Activated naive CD8-positive, alpha-beta T cell (primary cell): ENCODE data around the gene HOXC11.

Experiments
- H3K27ac Mint-ChIP-seq: one replicate; pipeline ENCODE4 v1.8.0; 2021; ENCODE audit warnings: mixed read lengths
- H3K27me3 Mint-ChIP-seq: one replicate; pipeline ENCODE4 v1.8.0; 2021; ENCODE audit warnings: mixed read lengths
- H3K36me3 Mint-ChIP-seq: one replicate; pipeline ENCODE4 v1.8.0; 2021; ENCODE audit warnings: mixed read lengths
- H3K4me1 Mint-ChIP-seq: one replicate; pipeline ENCODE4 v1.8.0; 2021; ENCODE audit warnings: low read depth, mixed read lengths
- H3K4me3 Mint-ChIP-seq: one replicate; pipeline ENCODE4 v1.8.0; 2021; ENCODE audit warnings: mild to moderate bottlenecking, mixed read lengths
- H3K9me3 Mint-ChIP-seq: one replicate; pipeline ENCODE4 v1.8.0; 2021; ENCODE audit warnings: low read depth, mixed read lengths

HOXC11 gene

GRCh38 chr12:53989227-53990113, 16.5 kb downstream of the HOXC11 start:
- Mint-ChIP-seq H3K36me3 (no peaks in the 10 kb centered on the region), H3K4me3 (peak overlapping the region; percentile 69), H3K9me3 (no peaks in the 10 kb centered on the region), H3K27me3 (peaks cover 69% of the 10 kb centered on the region), H3K4me1 (peaks cover 44% of the 10 kb centered on the region), H3K27ac (no peak overlapping the region)

GRCh38 chr12:53990311-53991076, 17.6 kb downstream of the HOXC11 start:
- H3K4me1 Mint-ChIP-seq, result peaks cover 42% of the 10 kb centered on the region
- peaks cover 68% of the 10 kb centered on the region for H3K27me3 Mint-ChIP-seq
- H3K36me3 Mint-ChIP-seq, result no peaks in the 10 kb centered on the region
- H3K9me3 Mint-ChIP-seq, result no peaks in the 10 kb centered on the region
- no peak overlapping the region for H3K27ac Mint-ChIP-seq
- peak overlapping the region; percentile 17 for H3K4me3 Mint-ChIP-seq

- H3K27ac Mint-ChIP-seq, result no peak overlapping the region
- peaks cover 66% of the 10 kb centered on the region for H3K27me3 Mint-ChIP-seq
- no peaks in the 10 kb centered on the region for H3K9me3 Mint-ChIP-seq
- peaks cover 43% of the 10 kb centered on the region for H3K4me1 Mint-ChIP-seq
- H3K4me3 Mint-ChIP-seq, result no peak overlapping the region
- H3K36me3 Mint-ChIP-seq, result no peaks in the 10 kb centered on the region
Measured at GRCh38 chr12:53991077-53991460, 18.1 kb downstream of the HOXC11 start.

GRCh38 chr12:53992377-53992889, 19.5 kb downstream of the HOXC11 start:
- H3K9me3 Mint-ChIP-seq, result no peaks in the 10 kb centered on the region
- H3K27ac Mint-ChIP-seq, result no peak overlapping the region
- H3K36me3 Mint-ChIP-seq, result no peaks in the 10 kb centered on the region
- peaks cover 60% of the 10 kb centered on the region for H3K27me3 Mint-ChIP-seq
- H3K4me3 Mint-ChIP-seq, result no peak overlapping the region
- H3K4me1 Mint-ChIP-seq, result peaks cover 43% of the 10 kb centered on the region

- Mint-ChIP-seq H3K4me3 (peak overlapping the region; percentile 65), H3K27ac (peak overlapping the region; percentile 34), H3K27me3 (peaks cover 61% of the 10 kb centered on the region), H3K4me1 (peaks cover 50% of the 10 kb centered on the region), H3K9me3 (no peaks in the 10 kb centered on the region), H3K36me3 (no peaks in the 10 kb centered on the region)
Measured at GRCh38 chr12:53993162-53994008, 20.5 kb downstream of the HOXC11 start.

GRCh38 chr12:53994009-53994263, 21.0 kb downstream of the HOXC11 start:
- Mint-ChIP-seq H3K27ac (no peak overlapping the region), H3K4me1 (peaks cover 49% of the 10 kb centered on the region), H3K36me3 (no peaks in the 10 kb centered on the region)

GRCh38 chr12:53994264-53995001, 21.5 kb downstream of the HOXC11 start:
- Mint-ChIP-seq H3K27ac (no peak overlapping the region), H3K4me1 (peaks cover 45% of the 10 kb centered on the region), H3K4me3 (peak overlapping the region; percentile 81), H3K36me3 (no peaks in the 10 kb centered on the region), H3K27me3 (peaks cover 61% of the 10 kb centered on the region), H3K9me3 (no peaks in the 10 kb centered on the region)

More at GRCh38 chr12:53994009-53994263, 21.0 kb downstream of the HOXC11 start:
- Mint-ChIP-seq H3K27me3 (peaks cover 64% of the 10 kb centered on the region), H3K9me3 (no peaks in the 10 kb centered on the region), H3K4me3 (peak overlapping the region; percentile 65)

GRCh38 chr12:53995002-53995377, 22.1 kb downstream of the HOXC11 start:
- peaks cover 58% of the 10 kb centered on the region for H3K27me3 Mint-ChIP-seq
- peak overlapping the region; percentile 81 for H3K4me3 Mint-ChIP-seq
- H3K4me1 Mint-ChIP-seq, result peaks cover 43% of the 10 kb centered on the region
- H3K36me3 Mint-ChIP-seq, result no peaks in the 10 kb centered on the region
- no peaks in the 10 kb centered on the region for H3K9me3 Mint-ChIP-seq
- no peak overlapping the region for H3K27ac Mint-ChIP-seq

GRCh38 chr12:53995378-53996239, 22.7 kb downstream of the HOXC11 start:
- H3K27ac Mint-ChIP-seq, result no peak overlapping the region
- H3K27me3 Mint-ChIP-seq, result peaks cover 52% of the 10 kb centered on the region
- H3K9me3 Mint-ChIP-seq, result no peaks in the 10 kb centered on the region
- peak overlapping the region; percentile 81 for H3K4me3 Mint-ChIP-seq
- H3K4me1 Mint-ChIP-seq, result peaks cover 39% of the 10 kb centered on the region
- H3K36me3 Mint-ChIP-seq, result no peaks in the 10 kb centered on the region

GRCh38 chr12:53996240-53997203, 23.6 kb downstream of the HOXC11 start:
- H3K9me3 Mint-ChIP-seq, result no peaks in the 10 kb centered on the region
- no peak overlapping the region for H3K27ac Mint-ChIP-seq
- no peaks in the 10 kb centered on the region for H3K36me3 Mint-ChIP-seq
- peaks cover 39% of the 10 kb centered on the region for H3K4me1 Mint-ChIP-seq
- H3K27me3 Mint-ChIP-seq, result peaks cover 48% of the 10 kb centered on the region
- peak overlapping the region; percentile 81 for H3K4me3 Mint-ChIP-seq

GRCh38 chr12:53997204-53998109, 24.5 kb downstream of the HOXC11 start:
- no peak overlapping the region for H3K27ac Mint-ChIP-seq
- H3K4me3 Mint-ChIP-seq, result peak overlapping the region; percentile 81
- no peaks in the 10 kb centered on the region for H3K36me3 Mint-ChIP-seq
- H3K27me3 Mint-ChIP-seq, result peaks cover 46% of the 10 kb centered on the region
- peaks cover 38% of the 10 kb centered on the region for H3K4me1 Mint-ChIP-seq
- H3K9me3 Mint-ChIP-seq, result no peaks in the 10 kb centered on the region
